Endothelial cell of umbilical vein (primary cell): ENCODE measurements around the gene POU2AF3. TPM values are rescaled to one million over a fixed set of nuclear protein-coding genes. Genes with fewer than 3 reads are reported as not detected.

Source experiments
- BruUV-seq: library from RNA; stranded (reverse); fragments of 400-500 nt; replicated peaks from 2 replicates; lab custom pipeline; 2021; lab: Mats Ljungman, UMichigan
- CTCF ChIA-PET: fragments of 300-600, 350-600 bp; sonication (Branson Sonifier 250); formaldehyde crosslinking; loops from one replicate; lab custom pipeline; 2021; ENCODE audit warnings: antibody characterized with exemption, inconsistent platforms; lab: Charles Lee
- POLR2A ChIA-PET: fragments of 300-600, 350-600 bp; sonication (Branson Sonifier 250); formaldehyde crosslinking; loops from one replicate; lab custom pipeline; 2021; ENCODE audit warnings: antibody characterized with exemption, inconsistent platforms; lab: Charles Lee
- DNase-seq: peaks from one replicate; pipeline ENCODE4 v3.0.0-alpha.2; 2011; ENCODE audit warnings: low read depth, low spot score
- FAIRE-seq: peaks from 2 replicates; lab custom pipeline; 2011; peaks lifted over from hg19 to GRCh38; lab: Jason Lieb, UNC
- H2AFZ ChIP-seq: 2 replicates; pipeline ENCODE4 v1.6.0; 2012; ENCODE audit warnings: low read depth, low read length, control low read depth, inconsistent platforms
- H3K27ac ChIP-seq: 2 replicates; pipeline ENCODE4 v1.5.1; 2011; ENCODE audit warnings: low read depth, mild to moderate bottlenecking, control low read depth, low read length, moderate library complexity; ENCODE audit not compliant: insufficient read depth
- H3K27me3 ChIP-seq, 2 experiments: 2 replicates each; pipeline versions ENCODE4 v1.6.0 to v1.6.1; 2011; ENCODE audit warnings: low read length in 2 of 2, mixed read lengths in 1 of 2; ENCODE audit not compliant: control insufficient read depth in 2 of 2, insufficient read depth in 2 of 2
- H3K36me3 ChIP-seq, 2 experiments: 2 replicates in 1 of 2; 3 replicates in 1 of 2; pipeline ENCODE4 v1.5.1; 2011; ENCODE audit warnings: low read length in 2 of 2, mild to moderate bottlenecking in 1 of 2, moderate library complexity in 1 of 2; ENCODE audit not compliant: control insufficient read depth in 2 of 2, insufficient read depth in 2 of 2; ENCODE audit errors: extremely low read depth in 1 of 2
- H3K4me1 ChIP-seq: 3 replicates; pipeline ENCODE4 v1.5.1; 2011; ENCODE audit warnings: mild to moderate bottlenecking, low read length; ENCODE audit not compliant: control insufficient read depth, insufficient read depth; ENCODE audit errors: extremely low read depth
- H3K4me2 ChIP-seq: 2 replicates; pipeline ENCODE4 v1.6.1; 2011; ENCODE audit warnings: low read length, control low read depth, mixed read lengths; ENCODE audit not compliant: insufficient read depth
- H3K4me3 ChIP-seq, 3 experiments: fragments of 200-600 bp in 1 of 3; sonication (generic), shearing (Covaris generic) in 1 of 3; replicated peaks in 1 of 3; 2 replicates each; pipeline ENCODE4 v1.5.1; 2011 to 2016; ENCODE audit warnings: control low read depth in 3 of 3, low read length in 3 of 3, mild to moderate bottlenecking in 2 of 3, inconsistent platforms in 1 of 3, low read depth in 1 of 3, moderate library complexity in 1 of 3; ENCODE audit not compliant: insufficient read depth in 1 of 3
- H3K79me2 ChIP-seq: 2 replicates; pipeline ENCODE4 v1.6.0; 2012; ENCODE audit warnings: low read length, inconsistent platforms; ENCODE audit not compliant: control insufficient read depth, insufficient read depth
- H3K9ac ChIP-seq: replicated peaks from 2 replicates; pipeline ENCODE3; 2011; ENCODE audit warnings: low read length, control low read depth; ENCODE audit not compliant: insufficient read depth; ENCODE audit errors: extremely low read depth
- H3K9me1 ChIP-seq: replicated peaks from 3 replicates; pipeline ENCODE4 v1.6.0; 2011; ENCODE audit warnings: mild to moderate bottlenecking, low read length; ENCODE audit not compliant: control insufficient read depth, insufficient read depth; ENCODE audit errors: extremely low read depth
- H3K9me3 ChIP-seq: replicated peaks from 2 replicates; pipeline ENCODE4 v1.5.1; 2012; ENCODE audit warnings: low read length, inconsistent platforms; ENCODE audit not compliant: control insufficient read depth, insufficient read depth
- H4K20me1 ChIP-seq: replicated peaks from 2 replicates; pipeline ENCODE3; 2011; ENCODE audit warnings: mild to moderate bottlenecking, low read length; ENCODE audit not compliant: control insufficient read depth, insufficient read depth; ENCODE audit errors: extremely low read depth
- EZH2 ChIP-seq: IDR thresholded peaks from 2 replicates; pipeline ENCODE4 v1.6.1; 2012; ENCODE audit warnings: borderline replicate concordance, low read depth, mild to moderate bottlenecking, moderate library complexity, low read length, inconsistent platforms; ENCODE audit not compliant: severe bottlenecking
- FOS ChIP-seq: IDR thresholded peaks from 2 replicates; pipeline ENCODE4 v1.6.1; 2011; ENCODE audit warnings: mild to moderate bottlenecking, low read length, moderate library complexity, borderline replicate concordance; ENCODE audit not compliant: insufficient read depth
- GATA2 ChIP-seq: IDR thresholded peaks from 2 replicates; pipeline ENCODE4 v1.7.0; 2011; ENCODE audit warnings: low read depth, mild to moderate bottlenecking, moderate library complexity, mixed read lengths, low read length; ENCODE audit not compliant: insufficient read length, insufficient read depth
- JUN ChIP-seq: IDR thresholded peaks from 2 replicates; pipeline ENCODE4 v1.6.1; 2011; ENCODE audit warnings: borderline replicate concordance, low read depth; ENCODE audit not compliant: insufficient read length, insufficient read depth
- MAX ChIP-seq: IDR thresholded peaks from 2 replicates; pipeline ENCODE4 v1.6.1; 2011; ENCODE audit not compliant: insufficient read depth, insufficient read length
- MYC ChIP-seq: IDR thresholded peaks from one replicate; pipeline ENCODE4 v1.6.1; 2011; ENCODE audit warnings: mild to moderate bottlenecking, low read depth, low read length
- POLR2A ChIP-seq: IDR thresholded peaks from 2 replicates; pipeline ENCODE4 v1.6.1; 2012; ENCODE audit warnings: low read depth, mild to moderate bottlenecking, control low read depth, low read length
- POLR2AphosphoS5 ChIP-seq: IDR thresholded peaks from 2 replicates; pipeline ENCODE4 v1.6.1; 2012; ENCODE audit warnings: low read depth, mild to moderate bottlenecking, control low read depth, low read length, moderate library complexity; ENCODE audit not compliant: insufficient read depth
- dilution Hi-C: fragments of 300-500 bp; cut with MboI; formaldehyde crosslinking; loops from one replicate; pipeline ENCODE4 v1.15.0; 2019; ENCODE audit warnings: low sequenced_read_pairs; ENCODE audit not compliant: extremely low pct_ligation_motif_present
- intact Hi-C: fragments of 100-400 bp; cut with micrococcal nuclease; formaldehyde crosslinking; loops from one replicate; pipeline ENCODE4 v1.10.0; 2022
- polyA plus RNA-seq, 4 experiments: library from polyadenylated mRNA; depleted of rRNA in 3 of 4; stranded (reverse) in 3 of 4; unstranded in 1 of 4; fragments of >200 nt; gene quantifications; 2 replicates each; pipeline versions ENCODE4 v1.2.1 to v1.2.3, GENCODE V29; 2011 to 2012; ENCODE audit warnings: missing spikeins in 1 of 4
- total RNA-seq: library from RNA; stranded (reverse); gene quantifications from 2 replicates; pipeline ENCODE4 v1.2.3, GENCODE V29; 2021
- TF ChIP-seq, protein P1 (sequence below), 2 donors: IDR thresholded peaks; 1 replicate in 1 of 2; 2 replicates in 1 of 2; pipeline ENCODE4 v1.5.1; 2011; ENCODE audit warnings: low read length in 2 of 2, mild to moderate bottlenecking in 2 of 2, moderate library complexity in 2 of 2, control low read depth in 1 of 2, inconsistent platforms in 1 of 2, low read depth in 1 of 2; ENCODE audit not compliant: insufficient read depth in 1 of 2; ENCODE audit errors: extremely low read depth in 1 of 2

Gene POU2AF3
- total and polyA plus RNA-seq, 2 donors (not counting 3 experiments of a cell fraction or from before 2014, with no cell fraction given) = not detected

DNA sequence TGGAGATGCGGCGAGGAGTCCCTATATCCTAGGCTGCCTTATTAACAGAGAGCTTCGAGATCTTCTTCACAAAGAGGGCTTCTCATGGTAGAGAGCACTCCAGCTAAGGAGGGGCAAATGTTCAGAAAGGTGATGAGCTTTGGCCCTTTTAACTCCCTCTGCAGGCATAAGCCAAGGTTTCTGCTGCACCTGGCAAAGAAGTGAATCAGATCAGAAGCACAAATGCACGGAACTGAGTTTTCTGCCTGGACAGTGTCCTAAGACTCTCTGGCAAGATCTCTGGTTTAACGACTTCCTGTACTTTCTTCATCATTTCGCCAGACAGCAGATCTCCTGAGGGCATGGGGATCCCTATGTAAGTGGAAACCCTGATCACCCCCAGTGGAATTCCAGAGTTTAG, 37.2 kb downstream of the POU2AF3 start:
- CTCF ChIA-PET = no interaction called here
- TF ChIP-seq POLR2AphosphoS5 (no peak), MYC (no peak), POLR2A (no peak)
- Histone ChIP-seq H3K9ac (no peak overlapping the region), H3K4me3 (no peak overlapping the region), H3K4me1 (no peaks in the 10 kb centered on the region), H3K36me3 (no peaks in the 10 kb centered on the region), H3K27me3 (no peaks in the 10 kb centered on the region), H3K9me1 (no peaks in the 10 kb centered on the region), H2AFZ (no peak overlapping the region), H3K27ac (no peak overlapping the region), H3K9me3 (no peaks in the 10 kb centered on the region), H4K20me1 (no peaks in the 10 kb centered on the region), H3K4me2 (no peak overlapping the region), H3K79me2 (no peaks in the 10 kb centered on the region)
- FAIRE-seq (no peak), DNase-seq (no peak)
- dilution Hi-C loops (no loop called here), intact Hi-C loops (no loop called here)
- no TSS peak for BruUV-seq
- POLR2A ChIA-PET = no interaction called here

DNA sequence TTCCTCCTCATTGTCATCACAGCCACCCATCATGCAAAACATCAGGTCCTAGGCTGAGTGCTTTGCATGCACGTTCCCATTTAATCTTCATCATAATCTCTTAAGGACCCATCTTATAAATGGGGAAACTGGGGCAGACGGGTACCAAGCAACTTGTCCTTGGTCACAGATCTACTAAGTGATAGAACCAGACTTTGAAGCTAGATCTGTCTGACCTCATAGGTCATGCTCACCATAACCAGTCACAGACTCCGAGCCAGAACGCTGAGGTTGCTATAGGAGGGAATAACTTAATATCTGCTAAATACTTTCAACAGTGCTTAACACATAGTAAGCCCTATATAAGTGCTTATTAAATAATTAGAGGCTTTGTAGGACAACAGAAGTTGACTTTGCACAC, 37.7 kb downstream of the POU2AF3 start:
- H3K4me1 ChIP-seq = no peaks in the 10 kb centered on the region
- no peak overlapping the region for H3K4me3 ChIP-seq
- BruUV-seq = no TSS peak
- H3K4me2 ChIP-seq = no peak overlapping the region
- no peak overlapping the region for H3K9ac ChIP-seq
- no peaks in the 10 kb centered on the region for H3K9me3 ChIP-seq
- H4K20me1 ChIP-seq = no peaks in the 10 kb centered on the region
- DNase-seq (no peak), FAIRE-seq (no peak)
- H2AFZ ChIP-seq = no peak overlapping the region
- no peaks in the 10 kb centered on the region for H3K27me3 ChIP-seq
- intact Hi-C loops (no loop called here), dilution Hi-C loops (no loop called here)
- no peaks in the 10 kb centered on the region for H3K36me3 ChIP-seq
- no peaks in the 10 kb centered on the region for H3K79me2 ChIP-seq
- no peak overlapping the region for H3K27ac ChIP-seq
- H3K9me1 ChIP-seq = no peaks in the 10 kb centered on the region
- TF ChIP-seq EZH2 = no peak
- TF ChIP-seq, protein P1, sequence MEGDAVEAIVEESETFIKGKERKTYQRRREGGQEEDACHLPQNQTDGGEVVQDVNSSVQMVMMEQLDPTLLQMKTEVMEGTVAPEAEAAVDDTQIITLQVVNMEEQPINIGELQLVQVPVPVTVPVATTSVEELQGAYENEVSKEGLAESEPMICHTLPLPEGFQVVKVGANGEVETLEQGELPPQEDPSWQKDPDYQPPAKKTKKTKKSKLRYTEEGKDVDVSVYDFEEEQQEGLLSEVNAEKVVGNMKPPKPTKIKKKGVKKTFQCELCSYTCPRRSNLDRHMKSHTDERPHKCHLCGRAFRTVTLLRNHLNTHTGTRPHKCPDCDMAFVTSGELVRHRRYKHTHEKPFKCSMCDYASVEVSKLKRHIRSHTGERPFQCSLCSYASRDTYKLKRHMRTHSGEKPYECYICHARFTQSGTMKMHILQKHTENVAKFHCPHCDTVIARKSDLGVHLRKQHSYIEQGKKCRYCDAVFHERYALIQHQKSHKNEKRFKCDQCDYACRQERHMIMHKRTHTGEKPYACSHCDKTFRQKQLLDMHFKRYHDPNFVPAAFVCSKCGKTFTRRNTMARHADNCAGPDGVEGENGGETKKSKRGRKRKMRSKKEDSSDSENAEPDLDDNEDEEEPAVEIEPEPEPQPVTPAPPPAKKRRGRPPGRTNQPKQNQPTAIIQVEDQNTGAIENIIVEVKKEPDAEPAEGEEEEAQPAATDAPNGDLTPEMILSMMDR (IDR thresholded peaks at IDR 0.05; ENCODE audit: extremely low read depth in 1 of 2, insufficient read depth in 1 of 2, low read depth in 1 of 2, low read length in 2 of 2) = no peak
- TF ChIP-seq FOS = no peak
- TF ChIP-seq GATA2 = no peak
- no peak for TF ChIP-seq POLR2AphosphoS5
- TF ChIP-seq MAX = no peak
- no peak for TF ChIP-seq POLR2A
- TF ChIP-seq MYC = no peak
- no peak for TF ChIP-seq JUN
- ChIA-PET POLR2A (no interaction called here), CTCF (no interaction called here)
